Activated T-cell treated with anti-CD3 and anti-CD28 coated beads for 4 hours (primary cell): ENCODE measurements around the gene THBS3.
"Not testable (repeated sequence)": the region's sequence is repeated elsewhere in the genome, so short reads cannot be mapped to it uniquely, and the experiment has no call there.

Experiments used
- DNase-seq: peaks from one replicate; pipeline ENCODE4 v3.0.0-alpha.2; 2020

Gene THBS3

GRCh38 chr1:155206891-155207805 lies 549 bp downstream of the THBS3 start:
- peak; percentile 89 for DNase-seq

- DNase-seq = no peak
These were observed 1.6 kb downstream of the THBS3 start for GRCh38 chr1:155205969-155206593.

- no peak for DNase-seq
These were observed 2.7 kb downstream of the THBS3 start for GRCh38 chr1:155205035-155205434.

GRCh38 chr1:155202731-155203515 lies 4.8 kb downstream of the THBS3 start:
- DNase-seq = no peak

- no peak for DNase-seq
These were observed 5.5 kb downstream of the THBS3 start for GRCh38 chr1:155202198-155202597.

- no peak for DNase-seq
These were observed 6.8 kb downstream of the THBS3 start for GRCh38 chr1:155200920-155201319.

GRCh38 chr1:155199792-155200191 lies 7.9 kb downstream of the THBS3 start:
- no peak for DNase-seq

GRCh38 chr1:155198547-155198906 lies 9.2 kb downstream of the THBS3 start:
- DNase-seq = no peak

- no peak for DNase-seq
These were observed 9.7 kb downstream of the THBS3 start for GRCh38 chr1:155197901-155198546.

- DNase-seq = no peak
These were observed 10.6 kb downstream of the THBS3 start for GRCh38 chr1:155196893-155197638.

- DNase-seq = no peak
These were observed 11.4 kb downstream of the THBS3 start for GRCh38 chr1:155196103-155196892.

- DNase-seq = no peak
These were observed 12.2 kb downstream of the THBS3 start for GRCh38 chr1:155195201-155196102.

GRCh38 chr1:155193991-155194240 lies 13.8 kb downstream of the THBS3 start:
- DNase-seq = not testable (repeated sequence)

- DNase-seq = peak; percentile 59
These were observed 14.3 kb downstream of the THBS3 start for GRCh38 chr1:155193275-155193990.

- DNase-seq = peak; percentile 27
These were observed 15.1 kb downstream of the THBS3 start for GRCh38 chr1:155192346-155193274.

- no peak for DNase-seq
These were observed 15.8 kb downstream of the THBS3 start for GRCh38 chr1:155191904-155192303.

GRCh38 chr1:155189926-155190325 lies 17.8 kb downstream of the THBS3 start:
- not testable (repeated sequence) for DNase-seq

GRCh38 chr1:155188268-155188667 lies 19.4 kb downstream of the THBS3 start:
- no peak for DNase-seq

- no peak for DNase-seq
These were observed 20.2 kb downstream of the THBS3 start for GRCh38 chr1:155187456-155187891.
